WTC11 (cell line): ENCODE results near the gene STK17B. TPM values are rescaled to one million over a fixed set of nuclear protein-coding genes. Genes with fewer than 3 reads are reported as not detected.

ENCODE experiments used
- ATAC-seq: fragments of 200-7000 bp; cut with Tn5 transposase; 2 replicates; pipeline ENCODE4 v1.10.0; 2021; ENCODE audit warnings: mild to moderate bottlenecking, moderate library complexity
- CTCF ChIA-PET: fragments of 300-600 bp; sonication (Branson Sonifier 250); formaldehyde crosslinking; loops from one replicate; lab custom pipeline; 2021; ENCODE audit warnings: antibody characterized with exemption; lab: Charles Lee
- POLR2A ChIA-PET: fragments of 350-600 bp; sonication (Branson Sonifier 250); formaldehyde crosslinking; loops from one replicate; lab custom pipeline; 2021; ENCODE audit warnings: antibody characterized with exemption; lab: Charles Lee
- DNase-seq: peaks from one replicate; pipeline ENCODE4 v3.0.0; 2021; ENCODE audit warnings: low spot score
- H3K27ac Mint-ChIP-seq: 2 replicates; pipeline ENCODE4 v1.8.0; 2021; ENCODE audit warnings: mixed read lengths
- H3K27me3 Mint-ChIP-seq: 2 replicates; pipeline ENCODE4 v1.8.0; 2021; ENCODE audit warnings: low read depth, mild to moderate bottlenecking, moderate library complexity, mixed read lengths
- H3K36me3 Mint-ChIP-seq: 2 replicates; pipeline ENCODE4 v1.8.0; 2021; ENCODE audit warnings: mixed read lengths
- H3K4me1 Mint-ChIP-seq: 2 replicates; pipeline ENCODE4 v1.8.0; 2022; ENCODE audit warnings: mixed read lengths
- H3K4me3 Mint-ChIP-seq: 2 replicates; pipeline ENCODE4 v1.8.0; 2021; ENCODE audit warnings: mild to moderate bottlenecking, moderate library complexity, mixed read lengths
- H3K9me3 Mint-ChIP-seq: 2 replicates; pipeline ENCODE4 v1.8.0; 2021; ENCODE audit warnings: mixed read lengths
- ATF6 ChIP-seq: sonication (generic); formaldehyde crosslinking; IDR thresholded peaks from 2 replicates; pipeline ENCODE4 v1.8.1; 2023; ENCODE audit warnings: mild to moderate bottlenecking, missing genetic modification reagents
- CDX4 ChIP-seq: fragments of 250-450 bp; sonication (Bioruptor Pico); IDR thresholded peaks from 2 replicates; pipeline ENCODE4 v1.9.0; 2021; ENCODE audit warnings: moderate library complexity, mild to moderate bottlenecking, inconsistent platforms, borderline replicate concordance
- E2F5 ChIP-seq: sonication (generic); formaldehyde crosslinking; IDR thresholded peaks from 2 replicates; pipeline ENCODE4 v1.8.1; 2022; ENCODE audit warnings: mild to moderate bottlenecking, moderate library complexity, missing genetic modification reagents
- ERG ChIP-seq: fragments of 250-450 bp; sonication (Bioruptor Pico); IDR thresholded peaks from 2 replicates; pipeline ENCODE4 v1.8.0; 2021; ENCODE audit warnings: mild to moderate bottlenecking
- GABPB1 ChIP-seq: sonication (generic); formaldehyde crosslinking; IDR thresholded peaks from 2 replicates; pipeline ENCODE4 v1.8.1; 2023; ENCODE audit warnings: mild to moderate bottlenecking, missing genetic modification reagents
- GRHL2 ChIP-seq: fragments of 250-450 bp; sonication (Bioruptor Pico); IDR thresholded peaks from 2 replicates; pipeline ENCODE4 v1.8.0; 2022; ENCODE audit warnings: mild to moderate bottlenecking, moderate library complexity; ENCODE audit not compliant: insufficient replicate concordance, severe bottlenecking
- TEAD4 ChIP-seq: sonication (generic); formaldehyde crosslinking; IDR thresholded peaks from 2 replicates; pipeline ENCODE4 v1.8.0; 2022; ENCODE audit warnings: mild to moderate bottlenecking, missing genetic modification reagents
- ZMAT4 ChIP-seq: fragments of 250-450 bp; sonication (Bioruptor Pico); IDR thresholded peaks from 2 replicates; pipeline ENCODE4 v1.9.0; 2021; ENCODE audit warnings: mild to moderate bottlenecking
- ZNF219 ChIP-seq: sonication (generic); formaldehyde crosslinking; IDR thresholded peaks from 2 replicates; pipeline ENCODE4 v1.8.0; 2023; ENCODE audit warnings: missing genetic modification reagents, mild to moderate bottlenecking, borderline replicate concordance
- ZNF232 ChIP-seq: sonication (generic); formaldehyde crosslinking; IDR thresholded peaks from 2 replicates; pipeline ENCODE4 v1.8.0; 2022; ENCODE audit warnings: mild to moderate bottlenecking, missing genetic modification reagents
- ZNF281 ChIP-seq: sonication (generic); formaldehyde crosslinking; IDR thresholded peaks from 2 replicates; pipeline ENCODE4 v1.8.0; 2023; ENCODE audit warnings: mild to moderate bottlenecking, missing genetic modification reagents
- ZNF416 ChIP-seq: fragments of 250-450 bp; sonication (Bioruptor Pico); IDR thresholded peaks from 2 replicates; pipeline ENCODE4 v1.9.0; 2021; ENCODE audit warnings: mild to moderate bottlenecking, inconsistent platforms
- ZNF532 ChIP-seq: fragments of 250-450 bp; sonication (Bioruptor Pico); IDR thresholded peaks from 2 replicates; pipeline ENCODE4 v1.9.0; 2021; ENCODE audit warnings: mild to moderate bottlenecking, borderline replicate concordance
- ZSCAN18 ChIP-seq: fragments of 250-450 bp; sonication (Bioruptor Pico); IDR thresholded peaks from 2 replicates; pipeline ENCODE4 v2.1.2; 2022; ENCODE audit warnings: mild to moderate bottlenecking, moderate library complexity
- total RNA-seq: library from RNA; stranded (reverse); gene quantifications from 3 replicates; pipeline ENCODE4 v1.2.3, GENCODE V29; 2021

STK17B gene
- total RNA-seq, 1 experiment from 2014 or later, result 11.8 TPM

GRCh38 chr2:196215376-196215775 lies 44.0 kb upstream of the STK17B start (continued):
- TF ChIP-seq ZNF281 (CRISPR knock-in tag) (no peak), TEAD4 (CRISPR knock-in tag) (no peak)
- TF ChIP-seq, all 79 proteins: peak for 0

- CTCF ChIA-PET, result no interaction called here
- no peak for ATAC-seq
- TF ChIP-seq CDX4 (CRISPR knock-in tag) (no peak), GRHL2 (no peak), ZNF219 (CRISPR knock-in tag) (no peak), ZMAT4 (CRISPR knock-in tag) (no peak), ZNF532 (no peak), ATF6 (CRISPR knock-in tag) (no peak), ZNF416 (CRISPR knock-in tag) (no peak), GABPB1 (no peak), E2F5 (no peak), ZSCAN18 (no peak), ZNF232 (CRISPR knock-in tag) (no peak), ZNF281 (CRISPR knock-in tag) (no peak), ERG (no peak)
Measured at GRCh38 chr2:196214156-196214555, 42.8 kb upstream of the STK17B start.

More at GRCh38 chr2:196214156-196214555, 42.8 kb upstream of the STK17B start:
- no peaks in the 10 kb centered on the region for H3K27me3 Mint-ChIP-seq
- H3K36me3 Mint-ChIP-seq, result peaks cover 7% of the 10 kb centered on the region
- H3K9me3 Mint-ChIP-seq, result peaks cover 18% of the 10 kb centered on the region
- POLR2A ChIA-PET, result no interaction called here
- H3K4me1 Mint-ChIP-seq, result peaks cover 24% of the 10 kb centered on the region
- no peak overlapping the region for H3K4me3 Mint-ChIP-seq
- no peak for DNase-seq
- no peak overlapping the region for H3K27ac Mint-ChIP-seq
